HTR-8/SVneo (cell line): ENCODE data around the gene C3orf49.
A peak's percentile ranks its signal among the peaks of the same experiment; 100 is the strongest.

Experiments used
- DNase-seq: peaks from one replicate; pipeline ENCODE4 v3.0.0; 2011; ENCODE audit warnings: low spot score, mixed read lengths; ENCODE audit not compliant: insufficient read length
- FAIRE-seq: peaks from 2 replicates; lab custom pipeline; 2011; peaks lifted over from hg19 to GRCh38; lab: Jason Lieb, UNC

Gene C3orf49

DNA sequence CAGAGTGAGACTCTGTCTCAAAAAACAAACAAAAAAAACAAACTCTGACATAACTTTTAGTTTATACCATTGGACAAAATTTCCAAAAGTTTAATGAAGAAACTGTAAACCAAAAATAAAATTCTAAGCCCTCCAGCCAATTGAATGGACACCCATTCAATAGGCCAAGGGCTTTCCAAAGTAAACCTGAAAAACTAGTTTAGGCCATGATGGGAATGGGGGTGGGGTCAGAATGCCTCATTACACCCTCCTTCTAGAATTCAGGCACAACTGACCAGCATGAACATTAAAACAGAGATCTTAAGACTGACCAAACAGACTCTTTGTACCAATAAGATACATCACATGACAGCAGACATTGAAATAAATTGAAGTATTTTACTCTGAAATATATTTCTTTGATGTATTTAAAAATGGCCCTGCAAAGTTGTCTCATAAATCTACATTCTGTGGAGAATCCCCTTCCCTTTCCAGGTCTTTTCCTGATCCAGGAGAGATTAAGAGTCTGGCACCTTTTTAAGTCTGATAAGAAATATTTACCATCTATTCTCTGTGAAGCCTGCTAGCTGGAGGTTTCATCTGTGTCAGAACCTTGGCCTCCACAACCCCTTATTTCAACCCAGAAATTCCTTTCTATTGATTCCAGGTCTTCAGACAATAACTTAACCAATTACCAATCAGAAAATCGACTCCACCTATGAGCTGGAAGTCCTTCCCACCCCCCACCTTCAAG, 28.8 kb downstream of the C3orf49 start:
- FAIRE-seq (no peak), DNase-seq (no peak)

DNA sequence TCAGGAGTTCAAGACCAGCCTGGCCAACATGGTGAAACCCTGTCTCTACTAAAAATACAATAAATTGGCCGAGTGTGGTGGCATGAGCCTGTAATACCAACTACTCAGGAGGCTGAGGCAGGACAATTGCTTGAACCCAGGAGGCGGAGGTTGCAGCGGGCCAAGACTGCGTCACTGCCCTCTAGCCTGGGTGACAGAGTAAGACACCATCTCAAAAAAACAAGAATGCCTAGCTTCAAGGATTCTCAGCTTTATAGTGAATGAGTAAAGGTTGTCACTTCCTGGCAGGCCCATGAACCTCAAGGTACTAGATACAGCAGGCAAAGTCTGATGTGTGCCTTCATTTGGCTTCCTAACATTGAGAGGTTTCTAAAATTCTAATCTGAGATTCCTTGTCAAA, 30.1 kb downstream of the C3orf49 start:
- FAIRE-seq = no peak
- no peak for DNase-seq

DNA sequence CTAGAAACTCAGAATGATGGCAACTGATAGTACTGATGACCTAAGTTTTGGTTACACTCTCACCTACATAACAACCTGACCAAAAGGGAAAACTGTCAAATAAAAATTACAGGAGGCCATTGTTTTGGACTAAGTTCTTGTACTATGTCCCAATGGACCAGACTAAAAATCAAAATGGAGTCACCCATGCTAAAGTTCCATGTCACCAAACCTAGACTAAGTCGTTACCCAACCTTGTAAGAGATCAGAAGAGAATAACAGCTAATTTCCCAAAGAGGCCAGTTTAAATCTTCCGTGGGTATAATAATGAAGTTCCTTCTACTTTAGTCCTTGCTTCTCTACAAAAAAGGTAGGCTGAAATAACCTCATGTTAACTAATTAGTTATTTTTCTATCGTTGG, 32.2 kb downstream of the C3orf49 start:
- FAIRE-seq = no peak

DNA sequence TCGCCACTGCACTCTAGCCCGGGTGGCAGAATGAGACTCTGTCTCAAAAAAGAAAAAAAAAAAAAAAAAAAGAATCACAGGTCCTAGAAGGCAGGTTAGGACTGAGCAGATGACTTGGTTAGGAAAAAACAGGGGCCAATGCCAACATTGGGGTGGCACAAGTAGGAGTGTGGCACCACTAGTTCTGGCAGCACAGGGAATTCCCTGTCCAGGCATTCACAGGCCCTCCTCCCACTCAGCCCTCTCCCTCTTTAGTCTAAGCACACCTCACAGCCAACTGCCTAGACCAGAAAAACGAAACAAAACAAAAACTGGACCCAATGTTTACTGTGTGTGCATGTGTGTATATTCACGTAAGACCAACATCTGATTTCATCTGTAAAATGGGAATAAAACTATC, 34.0 kb downstream of the C3orf49 start:
- FAIRE-seq (no peak), DNase-seq (no peak)

More for the DNA sequence above, 32.2 kb downstream of the C3orf49 start:
- no peak for DNase-seq

DNA sequence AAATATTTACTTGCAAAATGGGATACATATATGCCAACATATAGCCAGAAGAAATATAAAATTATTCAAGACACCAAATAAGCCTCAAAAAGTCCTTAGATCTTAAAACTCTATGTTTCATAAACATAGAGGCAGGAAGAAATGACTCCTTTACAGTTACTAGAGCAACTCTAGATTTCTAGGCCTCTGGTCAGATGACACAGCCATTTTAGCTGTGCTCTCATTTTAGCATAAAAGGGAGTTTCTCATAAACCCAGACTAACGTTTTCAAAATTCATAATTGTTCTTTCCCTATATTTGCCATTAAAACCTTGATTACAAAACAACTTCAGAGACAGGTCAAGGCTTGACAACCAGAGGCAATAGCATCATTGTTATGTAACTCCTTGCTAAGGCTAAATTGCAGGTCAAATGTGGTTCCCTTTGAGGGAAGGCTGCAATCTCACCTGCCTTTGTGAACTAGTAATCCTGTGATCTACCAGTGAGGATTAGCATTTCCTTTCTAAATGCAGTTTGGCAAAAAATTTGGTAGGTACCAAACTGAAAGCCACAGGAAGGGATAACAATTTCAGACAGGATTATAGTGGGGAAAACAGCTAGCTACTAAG, 36.3 kb downstream of the C3orf49 start:
- FAIRE-seq (no peak), DNase-seq (no peak)

DNA sequence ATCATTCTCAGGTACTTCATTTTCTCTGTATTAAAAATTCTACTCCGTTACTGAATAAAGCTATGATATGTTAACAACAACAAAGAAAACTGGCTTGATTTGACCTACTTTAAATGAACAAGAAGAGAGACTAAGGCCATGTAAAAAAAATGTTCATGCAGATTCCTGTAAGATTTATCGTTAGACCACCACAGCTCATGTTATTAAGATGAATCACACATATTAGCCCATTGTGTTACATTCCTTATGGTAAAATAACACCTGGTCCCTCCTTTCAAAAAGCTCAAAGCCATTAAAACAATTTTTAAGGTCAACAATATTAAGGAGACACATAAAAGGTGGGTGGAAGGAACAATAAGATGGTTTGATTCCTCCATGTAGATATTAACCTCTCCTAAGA, 38.2 kb downstream of the C3orf49 start:
- FAIRE-seq = no peak
- DNase-seq = no peak

DNA sequence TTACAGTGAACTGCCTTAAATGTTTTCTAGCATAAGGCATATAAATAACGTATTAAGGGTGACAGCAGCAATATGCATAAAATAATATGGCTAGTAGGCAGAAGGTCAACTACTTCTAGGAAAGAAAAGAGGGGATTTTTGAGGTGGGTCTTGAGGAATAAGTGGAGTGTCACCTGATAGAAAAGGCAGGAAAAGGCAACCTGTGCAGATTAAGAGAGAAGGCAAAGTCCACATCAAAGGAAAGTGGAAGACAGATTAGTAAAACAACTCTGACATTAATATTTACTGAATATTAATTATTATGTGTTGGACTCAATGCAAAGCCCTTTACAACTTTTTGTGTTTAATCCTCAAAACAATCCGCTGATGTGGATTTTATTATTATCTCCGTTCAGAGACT, 41.7 kb downstream of the C3orf49 start:
- DNase-seq = no peak
- FAIRE-seq = no peak

DNA sequence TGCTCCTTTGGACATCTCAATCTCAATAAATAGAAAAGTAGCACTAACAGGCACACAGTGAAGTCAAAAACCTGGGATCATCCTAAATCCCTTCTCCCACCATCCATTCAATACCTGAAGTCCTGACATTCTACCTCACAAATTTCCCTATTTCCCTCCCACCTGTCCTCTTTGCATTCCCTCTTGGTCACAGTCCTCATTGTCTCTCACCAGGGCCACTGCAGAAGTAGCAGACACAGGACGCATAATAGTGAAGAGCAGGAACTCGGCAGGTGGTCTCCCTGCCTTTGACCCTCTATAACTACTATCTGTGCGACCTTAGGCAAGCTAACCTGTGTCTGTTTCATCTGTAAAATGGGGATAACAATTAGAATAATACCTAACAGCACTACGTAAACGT, 42.2 kb downstream of the C3orf49 start:
- DNase-seq (no peak), FAIRE-seq (no peak)

DNA sequence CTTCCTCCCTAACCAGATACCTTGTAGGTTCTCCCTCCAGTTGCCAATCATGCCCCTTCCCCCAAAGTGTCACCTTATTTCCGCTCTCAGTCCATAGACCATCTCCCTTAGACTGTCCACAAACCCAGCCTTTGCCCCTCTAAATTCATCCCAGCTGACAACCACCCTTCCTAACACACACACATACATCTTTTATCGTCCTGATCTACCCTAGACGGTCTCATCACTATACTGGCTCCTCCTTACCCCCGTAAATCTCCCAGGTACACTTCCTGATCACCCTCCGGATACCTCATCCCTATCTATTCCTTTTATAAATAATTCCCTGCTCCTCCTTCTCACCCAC, 43.7 kb downstream of the C3orf49 start:
- FAIRE-seq (no peak), DNase-seq (no peak)

DNA sequence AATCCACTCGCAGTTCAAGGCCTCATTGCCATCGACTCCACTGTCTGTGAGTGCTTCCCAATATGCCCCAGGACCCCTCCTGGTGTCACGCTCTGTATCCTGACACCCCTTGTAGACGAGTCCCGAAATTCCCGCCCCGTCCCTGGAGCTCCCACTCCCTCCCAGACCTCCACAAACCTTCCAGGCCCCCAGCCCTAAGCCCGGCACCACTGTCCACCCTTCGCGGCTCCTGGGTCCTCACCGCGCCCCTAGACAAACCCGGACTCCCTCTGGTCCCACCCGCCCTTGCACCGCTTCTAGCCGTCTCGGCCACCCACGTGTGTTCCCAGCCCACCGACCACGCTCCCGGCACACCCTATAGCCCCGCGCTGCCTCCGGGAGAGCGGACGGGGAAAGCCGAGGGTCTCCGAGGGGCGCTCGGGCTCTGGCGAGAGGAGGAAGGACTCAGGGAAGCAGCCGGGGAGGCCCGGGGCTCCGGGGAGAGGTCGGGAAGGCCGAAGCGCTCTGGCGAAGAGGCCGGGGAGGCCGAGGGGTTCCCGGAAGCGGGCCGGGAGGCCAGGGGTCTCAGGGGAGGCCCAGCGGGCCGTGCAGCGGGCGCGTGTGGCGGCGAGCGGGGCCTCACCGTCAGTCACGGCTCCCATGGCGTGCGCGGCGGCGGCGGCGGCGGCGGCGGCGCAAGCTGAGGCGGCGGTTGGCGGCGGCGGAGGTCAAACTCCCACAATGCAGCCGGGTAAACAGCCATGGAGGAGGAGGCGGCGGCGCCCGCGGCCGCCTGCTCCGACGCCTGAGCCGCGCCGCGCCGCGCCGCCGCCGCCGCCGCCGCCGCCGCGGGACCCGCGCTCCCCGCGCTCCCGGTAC, 44.3 kb downstream of the C3orf49 start, which contains the start of the genes ATXN7 and THOC7:
Gene ATXN7, plus strand, starts transcription at position 718 of the 858 bp plus-strand sequence. CDS start 48,732 bp downstream, outside the sequence.
Gene THOC7, minus strand, starts transcription at position 656 of the 858 bp plus-strand sequence. Its CDS starts 15 bp downstream, at position 641.
- DNase-seq (no peak), FAIRE-seq (no peak)

DNA sequence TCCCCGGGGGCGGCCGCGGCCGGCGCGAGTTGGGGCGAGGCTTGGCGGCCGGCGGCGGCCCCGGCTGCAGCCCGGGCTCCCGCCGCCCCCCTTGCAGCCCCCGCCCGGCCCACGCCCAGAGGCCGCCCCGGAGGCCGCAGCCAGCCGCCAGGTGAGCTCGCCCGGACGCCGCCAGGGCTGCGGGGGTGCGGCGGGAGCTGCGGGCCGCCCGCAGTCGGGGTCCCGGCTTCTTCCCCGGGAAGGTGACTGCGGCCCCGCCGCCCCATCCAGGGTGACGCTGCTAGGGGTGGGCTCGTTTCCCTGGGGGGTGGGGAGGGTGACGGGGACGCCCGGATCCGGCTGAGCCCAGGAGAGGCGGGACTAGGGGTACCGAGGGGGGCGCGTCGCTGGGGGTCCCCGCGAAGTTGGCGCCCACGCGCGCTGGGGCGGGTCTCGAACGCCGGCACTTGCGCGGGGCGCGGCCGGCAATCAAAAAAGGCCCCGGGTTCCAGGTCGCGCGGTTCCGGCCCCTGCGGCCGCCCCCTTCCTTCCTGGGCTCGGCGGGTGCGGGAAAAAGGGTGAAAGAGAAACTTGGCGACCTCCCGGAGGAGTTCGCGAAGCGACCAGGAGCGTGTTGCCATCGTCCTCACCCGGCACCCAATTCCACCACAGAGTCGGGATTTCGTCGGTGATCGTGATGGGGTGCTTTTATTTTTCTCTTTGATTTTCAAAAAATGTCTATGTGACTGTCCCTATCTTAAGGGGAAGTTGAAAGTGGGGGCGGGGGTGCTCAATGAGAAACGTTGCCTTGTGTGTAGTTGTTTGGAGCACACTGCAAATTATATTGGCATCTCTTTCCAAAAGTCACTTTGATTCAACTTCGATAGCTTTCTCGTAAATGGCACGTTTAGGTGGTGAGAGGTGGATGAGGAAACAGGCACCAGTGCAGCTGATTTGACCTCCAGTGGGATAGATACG, 45.2 kb downstream of the C3orf49 start:
- no peak for FAIRE-seq
- DNase-seq = no peak

DNA sequence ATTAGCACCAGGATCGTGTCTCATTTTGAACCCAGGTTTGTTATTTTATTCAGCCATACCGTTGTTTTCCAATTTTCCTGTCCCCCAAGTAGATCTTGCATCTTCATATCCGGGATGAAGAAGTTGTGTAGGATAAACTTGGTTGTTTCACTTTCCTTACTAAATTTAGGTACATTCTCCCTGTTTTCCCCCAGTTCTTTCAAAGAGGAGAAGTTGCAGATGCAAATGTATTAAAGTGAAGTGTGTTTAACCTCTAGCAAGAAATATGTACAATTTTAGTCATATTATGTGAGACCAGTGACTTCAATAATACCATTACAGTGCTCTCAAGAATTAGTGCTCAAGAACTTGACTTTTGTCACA, 45.8 kb downstream of the C3orf49 start:
- FAIRE-seq (no peak), DNase-seq (no peak)

DNA sequence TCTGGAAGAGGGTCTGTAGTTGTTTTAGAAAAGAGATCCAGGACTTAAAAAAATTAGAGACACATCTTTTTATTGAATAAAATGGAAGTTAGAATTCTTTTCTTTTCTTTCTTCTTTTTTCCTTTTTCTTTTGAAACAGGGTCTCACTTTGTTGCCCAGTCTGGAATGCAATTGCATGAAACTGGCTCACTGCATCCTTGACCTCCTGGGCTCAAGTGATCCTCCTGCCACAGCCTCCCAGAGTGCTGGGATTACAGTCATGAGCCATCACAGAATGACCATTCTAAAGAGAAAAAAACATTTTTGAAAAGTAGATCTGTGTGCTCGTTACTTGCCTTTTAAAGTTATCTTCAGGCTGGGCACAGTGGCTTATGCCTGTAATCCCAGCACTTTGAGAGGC, 48.1 kb downstream of the C3orf49 start:
- DNase-seq = no peak
- no peak for FAIRE-seq

DNA sequence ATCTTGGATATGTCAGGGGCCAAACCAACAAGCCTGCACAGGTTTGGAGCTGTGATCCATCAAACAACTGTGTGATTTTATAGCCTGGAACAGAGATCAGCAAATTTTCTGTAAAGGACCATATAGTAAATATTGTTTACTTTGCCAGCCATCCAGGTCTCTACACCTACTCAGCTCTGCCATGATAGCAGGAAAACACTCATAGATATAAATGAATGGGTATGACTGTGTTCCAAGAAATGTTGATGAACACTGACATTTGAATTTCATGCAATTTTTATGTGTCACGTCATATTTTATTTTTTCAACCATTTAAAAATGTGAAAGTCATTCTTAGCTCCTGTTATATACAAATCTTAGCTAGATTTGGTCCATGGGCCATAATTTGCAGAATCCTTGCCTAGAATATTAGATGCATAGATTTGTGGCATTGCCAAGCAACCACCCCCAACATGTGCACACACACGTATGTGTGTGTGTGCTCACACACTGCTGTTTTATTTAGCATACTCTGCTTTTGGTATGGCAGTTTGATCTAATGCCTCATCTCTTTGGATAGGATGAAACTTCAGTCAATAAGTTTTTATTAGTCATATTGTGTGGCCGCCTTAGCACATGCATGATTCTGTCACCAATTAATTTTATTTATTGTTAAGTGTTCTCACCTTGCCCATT, 51.0 kb downstream of the C3orf49 start:
- no peak for FAIRE-seq
- no peak for DNase-seq

DNA sequence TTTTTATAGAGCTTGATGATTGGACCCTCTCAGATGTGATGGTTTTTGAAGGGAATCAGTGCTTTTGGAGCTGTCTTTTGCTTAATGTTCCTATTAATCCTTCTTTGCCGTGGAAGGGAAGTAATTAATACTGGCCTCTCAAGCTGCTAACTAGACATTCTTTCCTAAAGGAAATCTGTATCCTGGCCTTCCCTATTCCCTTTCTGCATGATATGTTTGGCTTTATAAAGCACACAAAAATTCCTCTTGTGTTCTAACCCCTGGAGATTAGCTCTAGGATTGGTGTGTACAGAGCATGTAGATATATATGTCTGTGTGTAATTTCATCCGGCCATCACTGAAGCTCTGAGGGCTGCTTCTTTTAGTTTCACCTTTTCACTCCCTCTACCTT, 51.5 kb downstream of the C3orf49 start:
- FAIRE-seq (no peak), DNase-seq (no peak)

DNA sequence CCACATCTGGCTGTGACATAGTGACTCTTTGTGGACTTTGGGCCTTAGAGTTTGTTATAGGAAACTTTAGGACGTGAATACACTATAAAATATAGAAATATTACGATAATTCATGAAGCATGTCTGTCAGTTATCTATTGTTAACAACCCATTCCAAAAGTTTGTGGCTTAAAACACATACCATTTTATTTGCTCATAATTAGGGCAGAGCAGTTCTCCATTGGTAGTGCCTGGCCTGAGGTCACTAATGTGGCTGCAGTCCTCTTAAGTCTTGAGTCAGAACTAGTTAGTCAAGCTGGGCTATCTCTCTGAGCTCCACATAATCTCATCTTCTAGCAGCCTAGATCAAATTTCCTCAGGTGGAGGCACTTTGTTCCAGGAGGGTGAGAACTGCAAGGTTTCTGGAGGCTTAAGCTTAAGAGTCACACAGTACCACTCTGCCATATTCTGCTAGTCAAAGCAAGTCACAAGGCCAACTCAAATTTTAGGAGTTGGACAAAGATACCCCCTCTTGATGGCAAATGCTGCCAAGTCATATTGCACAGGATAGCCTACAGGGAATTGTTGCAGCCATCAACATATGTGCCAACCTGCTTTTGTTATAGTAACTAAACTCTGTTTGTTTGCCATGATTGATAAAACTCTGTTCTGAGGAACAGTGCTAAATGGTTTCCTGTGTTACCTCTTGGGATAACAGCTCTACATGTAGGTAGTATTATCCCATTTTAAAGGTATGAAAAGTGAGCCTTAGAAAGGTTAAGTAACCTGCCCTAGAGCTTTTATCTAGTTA, 53.2 kb downstream of the C3orf49 start:
- FAIRE-seq (peak; percentile 55), DNase-seq (no peak)

DNA sequence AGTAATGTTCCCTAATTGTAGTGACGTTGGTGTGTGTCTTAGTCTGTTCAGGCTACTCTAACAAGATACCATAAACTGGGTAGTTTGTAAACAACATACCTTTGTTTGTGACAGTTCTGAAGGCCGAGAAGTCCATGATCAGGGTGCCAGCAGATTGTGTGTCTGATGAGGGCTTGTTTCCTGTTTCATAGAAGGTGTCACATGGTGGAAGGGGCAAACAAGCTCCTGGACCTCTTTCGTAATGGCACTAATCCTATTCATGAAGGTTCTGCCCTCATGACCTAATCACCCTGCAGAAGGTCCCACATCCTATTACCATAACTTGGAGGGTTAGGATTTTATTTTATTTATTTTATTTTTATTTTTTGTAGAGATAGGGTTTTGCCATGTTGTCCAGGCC, 55.7 kb downstream of the C3orf49 start:
- FAIRE-seq = no peak
- DNase-seq = no peak

DNA sequence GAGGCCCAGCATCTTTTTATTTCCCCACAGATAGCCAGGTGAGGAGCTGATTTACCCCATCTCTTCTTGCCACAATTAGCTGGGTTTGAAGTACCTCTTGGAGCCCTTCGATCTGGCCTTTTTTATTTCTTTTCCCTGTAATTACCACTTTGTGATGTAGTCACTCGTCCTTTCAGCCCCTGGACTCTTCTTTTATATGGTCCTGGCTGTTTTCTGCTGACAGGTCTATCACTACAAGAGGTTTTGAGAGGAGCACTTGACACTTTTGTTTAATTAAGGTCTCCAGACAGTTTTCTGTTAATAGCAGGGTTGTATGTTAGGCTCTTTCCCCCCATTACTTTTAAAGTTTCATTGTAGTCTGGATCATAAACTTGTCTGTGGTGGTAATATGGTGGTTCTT, 56.4 kb downstream of the C3orf49 start:
- FAIRE-seq (no peak), DNase-seq (no peak)

DNA sequence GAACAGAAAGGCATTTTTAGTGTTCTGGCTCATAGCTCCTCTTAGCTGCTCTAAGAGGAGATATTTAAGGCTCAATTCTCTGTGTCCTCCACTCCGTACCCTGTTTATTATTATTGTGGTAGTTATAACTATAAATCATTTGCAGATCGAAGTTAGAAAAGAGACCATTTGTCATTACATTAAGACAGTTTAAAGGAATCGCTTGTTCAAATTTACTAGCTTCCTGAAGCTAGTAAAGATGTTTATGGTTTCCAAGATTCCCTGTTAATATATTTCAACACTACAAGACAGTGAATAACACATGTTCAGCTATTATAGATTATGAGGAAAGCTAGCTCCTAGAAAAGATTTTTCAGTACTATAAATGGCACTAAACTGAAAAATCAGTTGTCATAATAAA, 57.2 kb downstream of the C3orf49 start:
- FAIRE-seq (no peak), DNase-seq (no peak)
